ENCODE results near the gene HIPK2. TPM values are rescaled to one million over a fixed set of nuclear protein-coding genes. Genes with fewer than 3 reads are reported as not detected.

Gene HIPK2
- total RNA-seq, 1 donor from 2014 or later, result 23.0 TPM

DNA sequence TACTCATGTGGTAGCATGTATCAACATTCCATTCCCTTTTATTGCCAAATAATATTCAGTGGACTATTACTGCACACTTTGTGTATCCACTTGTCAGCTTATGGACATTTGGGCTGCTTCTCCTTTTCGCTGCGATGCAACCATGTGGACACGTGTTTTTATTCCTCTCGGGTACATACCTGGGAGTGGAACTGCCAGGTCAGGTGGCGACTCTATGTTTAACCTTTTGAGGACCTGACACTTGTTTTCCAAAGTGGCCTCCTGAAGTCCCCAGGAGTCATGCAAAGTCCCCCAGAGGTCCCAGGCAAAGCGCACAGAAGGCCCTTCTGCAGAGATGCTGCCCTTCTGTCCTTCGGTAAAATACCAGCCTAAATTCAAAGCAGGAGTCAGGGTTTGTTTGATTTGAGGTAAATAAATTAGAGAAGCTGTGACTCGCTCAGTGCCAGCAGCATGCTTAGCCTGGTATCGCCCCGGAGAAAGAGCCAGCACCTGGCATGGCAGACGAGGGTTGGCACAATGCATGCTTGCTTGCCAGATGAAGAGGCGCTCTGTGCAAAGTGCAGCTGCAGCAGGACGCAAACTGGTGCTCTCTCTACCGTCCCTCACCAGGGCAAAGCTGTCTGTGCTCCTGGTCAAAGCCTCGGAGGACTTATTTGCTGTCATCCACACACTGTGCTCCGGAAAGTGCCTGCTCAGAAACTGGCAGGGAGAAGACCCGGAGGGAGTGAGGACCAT, 37.8 kb downstream of the HIPK2 start:
- H3K4me3 Mint-ChIP-seq, result no peak overlapping the region
- H3K4me1 Mint-ChIP-seq, result peaks cover 36% of the 10 kb centered on the region
- ChIA-PET POLR2A (no interaction called here), CTCF (no interaction called here)
- H3K36me3 Mint-ChIP-seq (ENCODE audit: low read depth), result peaks cover 11% of the 10 kb centered on the region
- intact Hi-C loops (cut with micrococcal nuclease), result no loop called here
- no peaks in the 10 kb centered on the region for H3K9me3 Mint-ChIP-seq
- H3K27ac Mint-ChIP-seq, result no peak overlapping the region
- DNase-seq (no peak), ATAC-seq (ENCODE audit: low read depth) (no peak)
- no peaks in the 10 kb centered on the region for H3K27me3 Mint-ChIP-seq
- TF ChIP-seq, protein P1, sequence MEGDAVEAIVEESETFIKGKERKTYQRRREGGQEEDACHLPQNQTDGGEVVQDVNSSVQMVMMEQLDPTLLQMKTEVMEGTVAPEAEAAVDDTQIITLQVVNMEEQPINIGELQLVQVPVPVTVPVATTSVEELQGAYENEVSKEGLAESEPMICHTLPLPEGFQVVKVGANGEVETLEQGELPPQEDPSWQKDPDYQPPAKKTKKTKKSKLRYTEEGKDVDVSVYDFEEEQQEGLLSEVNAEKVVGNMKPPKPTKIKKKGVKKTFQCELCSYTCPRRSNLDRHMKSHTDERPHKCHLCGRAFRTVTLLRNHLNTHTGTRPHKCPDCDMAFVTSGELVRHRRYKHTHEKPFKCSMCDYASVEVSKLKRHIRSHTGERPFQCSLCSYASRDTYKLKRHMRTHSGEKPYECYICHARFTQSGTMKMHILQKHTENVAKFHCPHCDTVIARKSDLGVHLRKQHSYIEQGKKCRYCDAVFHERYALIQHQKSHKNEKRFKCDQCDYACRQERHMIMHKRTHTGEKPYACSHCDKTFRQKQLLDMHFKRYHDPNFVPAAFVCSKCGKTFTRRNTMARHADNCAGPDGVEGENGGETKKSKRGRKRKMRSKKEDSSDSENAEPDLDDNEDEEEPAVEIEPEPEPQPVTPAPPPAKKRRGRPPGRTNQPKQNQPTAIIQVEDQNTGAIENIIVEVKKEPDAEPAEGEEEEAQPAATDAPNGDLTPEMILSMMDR (IDR thresholded peaks at IDR 0.05), result no peak

DNA sequence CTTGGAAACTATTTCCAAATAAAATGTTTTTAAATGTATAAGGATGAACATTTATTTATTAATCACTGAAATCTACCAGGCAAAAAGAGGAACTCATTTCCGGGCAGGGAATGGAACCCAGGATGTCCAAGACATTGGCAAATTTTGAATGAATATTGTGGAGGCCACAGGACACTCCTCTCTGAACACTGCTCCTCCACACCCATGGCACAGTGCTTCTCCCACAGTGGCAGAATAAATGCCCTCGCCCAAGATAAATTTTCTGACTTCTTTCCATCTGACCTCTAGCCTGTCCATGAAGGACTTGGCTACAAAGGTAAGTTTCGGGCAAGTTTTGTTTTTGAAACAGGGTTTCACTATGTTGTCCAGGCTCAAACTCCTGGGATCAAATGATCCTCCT, 39.0 kb downstream of the HIPK2 start:
- no peaks in the 10 kb centered on the region for H3K27me3 Mint-ChIP-seq
- no peaks in the 10 kb centered on the region for H3K9me3 Mint-ChIP-seq
- no peak for DNase-seq
- no peak for ATAC-seq (ENCODE audit: low read depth)
- TF ChIP-seq, protein P1 (IDR thresholded peaks at IDR 0.05), result no peak
- peaks cover 11% of the 10 kb centered on the region for H3K36me3 Mint-ChIP-seq (ENCODE audit: low read depth)
- no peak overlapping the region for H3K4me3 Mint-ChIP-seq
- ChIA-PET CTCF (no interaction called here), POLR2A (no interaction called here)
- H3K4me1 Mint-ChIP-seq, result peaks cover 40% of the 10 kb centered on the region
- no peak overlapping the region for H3K27ac Mint-ChIP-seq
- intact Hi-C loops (cut with micrococcal nuclease), result no loop called here

DNA sequence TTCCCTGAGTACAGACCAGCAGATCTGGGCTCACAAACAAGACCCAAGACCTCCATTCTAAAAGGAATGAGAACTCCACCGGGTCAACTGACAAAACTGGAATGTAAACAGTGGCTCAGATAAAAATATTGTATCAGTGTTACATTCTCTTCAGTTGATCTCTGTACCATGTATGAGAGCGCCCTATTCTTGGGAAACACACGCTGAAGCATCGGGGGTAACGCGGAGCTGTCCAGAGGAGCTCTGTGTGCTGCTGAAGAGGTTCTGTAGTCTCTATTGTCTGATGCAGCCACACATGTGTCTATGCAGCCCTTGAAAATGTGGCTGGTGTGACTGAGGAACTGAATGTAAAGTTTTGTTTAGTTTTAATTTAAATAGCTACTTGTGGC, 39.7 kb downstream of the HIPK2 start:
- peaks cover 11% of the 10 kb centered on the region for H3K36me3 Mint-ChIP-seq (ENCODE audit: low read depth)
- H3K27ac Mint-ChIP-seq, result peak overlapping the region; percentile 27
- TF ChIP-seq, protein P1 (IDR thresholded peaks at IDR 0.05), result no peak
- ATAC-seq (ENCODE audit: low read depth) (no peak), DNase-seq (no peak)
- H3K4me1 Mint-ChIP-seq, result peaks cover 40% of the 10 kb centered on the region
- ChIA-PET POLR2A (interaction anchor here (1.4 kb wide), 1 partner anchor 13 kb away, joined by 4 read pairs; no protein-coding TSS in a partner anchor), CTCF (interaction anchor here (0.9 kb wide), 1 partner anchor 13 kb away, joined by 3 read pairs; no protein-coding TSS in a partner anchor)
- intact Hi-C loops (cut with micrococcal nuclease), result no loop called here
- H3K9me3 Mint-ChIP-seq, result no peaks in the 10 kb centered on the region
- H3K4me3 Mint-ChIP-seq, result no peak overlapping the region
- H3K27me3 Mint-ChIP-seq, result no peaks in the 10 kb centered on the region

DNA sequence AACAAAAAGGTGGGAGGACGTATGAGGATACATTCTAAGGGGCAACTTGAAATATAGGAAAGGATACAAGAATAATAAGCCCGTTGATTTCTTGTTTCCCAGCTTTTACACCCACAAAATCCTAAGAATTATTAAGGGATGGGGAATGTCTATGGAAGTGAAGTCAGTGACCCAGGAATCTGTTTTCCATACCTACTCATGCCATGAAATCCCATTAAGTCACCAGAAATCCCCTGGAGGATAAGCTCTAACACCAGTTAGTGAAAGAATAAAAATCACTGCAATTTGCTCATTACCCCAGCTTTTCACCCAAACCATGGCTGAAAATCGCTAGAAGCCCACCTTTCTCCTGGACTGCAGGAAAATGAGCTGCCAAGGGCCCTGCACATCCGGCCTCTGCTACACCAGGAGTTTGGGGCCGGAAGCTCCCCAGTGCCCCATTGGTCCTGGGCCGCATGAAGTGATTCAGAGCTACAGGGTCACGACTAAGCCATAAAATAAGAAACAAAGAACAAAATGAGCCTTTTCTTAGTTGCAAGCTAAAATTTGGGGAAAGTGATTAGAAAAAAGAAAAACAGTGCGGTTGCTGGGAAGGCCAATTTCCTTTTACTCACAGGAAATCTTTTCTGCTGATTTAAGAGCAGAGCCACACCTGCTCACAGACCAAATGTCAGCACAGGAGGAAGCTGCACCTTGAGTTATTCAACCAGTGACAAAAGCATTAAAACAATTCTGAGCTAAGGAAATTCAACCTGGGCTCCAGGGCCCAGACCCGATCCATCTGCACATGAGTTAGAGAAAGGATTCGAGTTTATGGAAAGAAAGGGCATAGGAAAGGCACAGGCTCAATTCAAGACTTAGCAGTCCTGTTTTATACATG, 40.3 kb downstream of the HIPK2 start:
- ChIA-PET POLR2A (interaction anchor here (1.4 kb wide), 1 partner anchor 12 kb away, joined by 4 read pairs; no protein-coding TSS in a partner anchor), CTCF (interaction anchor here (0.9 to 1.3 kb wide), 2 partner anchors 12 to 92 kb away, joined by 3 to 6 read pairs; no protein-coding TSS in a partner anchor)
- intact Hi-C loops (cut with micrococcal nuclease), result no loop called here
- DNase-seq (no peak), ATAC-seq (ENCODE audit: low read depth) (no peak)
- no peak overlapping the region for H3K4me3 Mint-ChIP-seq
- no peaks in the 10 kb centered on the region for H3K27me3 Mint-ChIP-seq
- H3K4me1 Mint-ChIP-seq, result peaks cover 43% of the 10 kb centered on the region
- no peaks in the 10 kb centered on the region for H3K9me3 Mint-ChIP-seq
- H3K36me3 Mint-ChIP-seq (ENCODE audit: low read depth), result peaks cover 11% of the 10 kb centered on the region
- peak overlapping the region; percentile 59 for H3K27ac Mint-ChIP-seq
- TF ChIP-seq, protein P1 (IDR thresholded peaks at IDR 0.05), result no peak

Measured in activated B cell treated with CpG ODN at 0.5 μM for 24 hours (primary cell).